Panc1 (cell line): ENCODE data around the gene KRT33A. TPM values are rescaled to one million over a fixed set of nuclear protein-coding genes. Genes with fewer than 3 reads are reported as not detected.

ENCODE experiments used
- ATAC-seq: fragments of 200-7000 bp; cut with Tn5 transposase; 2 replicates; pipeline ENCODE4 v1.9.1; 2020; ENCODE audit warnings: mild to moderate bottlenecking, moderate library complexity
- BruUV-seq: library from RNA; stranded (reverse); fragments of 400-500 nt; replicated peaks from 2 replicates; lab custom pipeline; 2021; lab: Mats Ljungman, UMichigan
- CTCF ChIA-PET: fragments of 300-600 bp; sonication (Branson Sonifier 250); formaldehyde crosslinking; loops from one replicate; lab custom pipeline; 2022; ENCODE audit warnings: antibody characterized with exemption; lab: Charles Lee
- POLR2A ChIA-PET: fragments of 300-600 bp; sonication (Branson Sonifier 250); formaldehyde crosslinking; loops from one replicate; lab custom pipeline; 2022; ENCODE audit warnings: antibody characterized with exemption; lab: Charles Lee
- DNase-seq: peaks from one replicate; pipeline ENCODE4 v3.0.0-alpha.2; 2010; ENCODE audit warnings: low read depth, low spot score
- H3K27ac ChIP-seq: 2 replicates; pipeline ENCODE4 v1.5.1; 2011; ENCODE audit warnings: mild to moderate bottlenecking, low read length, inconsistent platforms
- H3K27me3 ChIP-seq: fragments of 200-500 bp; sonication (Bioruptor generic); 2 replicates; pipeline ENCODE4 v1.6.0; 2014; ENCODE audit warnings: low read length, inconsistent platforms; ENCODE audit not compliant: control insufficient read depth, insufficient read depth
- H3K36me3 ChIP-seq: fragments of 200-500 bp; sonication (Bioruptor generic); 2 replicates; pipeline ENCODE4 v1.5.1; 2014; ENCODE audit warnings: inconsistent platforms, mild to moderate bottlenecking, low read length, moderate library complexity; ENCODE audit not compliant: control insufficient read depth, insufficient read depth
- H3K4me1 ChIP-seq: 2 replicates; pipeline ENCODE4 v1.5.1; 2011; ENCODE audit warnings: inconsistent platforms, mild to moderate bottlenecking, low read length, moderate library complexity; ENCODE audit not compliant: control insufficient read depth, insufficient read depth
- H3K4me3 ChIP-seq, 2 experiments: 2 replicates each; pipeline ENCODE4 v1.5.1; 2011 to 2012; ENCODE audit warnings: low read depth in 2 of 2, low read length in 2 of 2, mild to moderate bottlenecking in 2 of 2, inconsistent platforms in 1 of 2, moderate library complexity in 1 of 2
- H3K9me3 ChIP-seq: fragments of 200-500 bp; sonication (Bioruptor generic); 2 replicates; pipeline ENCODE4 v1.5.1; 2014; ENCODE audit warnings: low read depth, mild to moderate bottlenecking, inconsistent platforms, low read length, moderate library complexity; ENCODE audit not compliant: control insufficient read depth, insufficient read depth
- POLR2AphosphoS5 ChIP-seq: IDR thresholded peaks from 2 replicates; pipeline ENCODE4 v1.6.1; 2012; ENCODE audit warnings: mild to moderate bottlenecking, low read depth, low read length, moderate library complexity
- SIN3A ChIP-seq: IDR thresholded peaks from 2 replicates; pipeline ENCODE4 v1.6.1; 2012; ENCODE audit warnings: low read depth, mild to moderate bottlenecking, low read length, moderate library complexity, borderline replicate concordance; ENCODE audit not compliant: insufficient read depth
- TCF7L2 ChIP-seq: IDR thresholded peaks from 2 replicates; pipeline ENCODE4 v1.6.1; 2011; ENCODE audit warnings: mild to moderate bottlenecking, low read depth, low read length, inconsistent platforms
- in situ Hi-C: cut with HindIII; loops from 2 replicates; pipeline ENCODE4 v1.10.0; 2016; ENCODE audit warnings: low sequenced_read_pairs, low pct_unique_long_range_greater_than_20kb
- intact Hi-C: fragments of 100-400 bp; cut with micrococcal nuclease; formaldehyde crosslinking; loops from one replicate; pipeline ENCODE4 v1.10.0; 2022; ENCODE audit not compliant: unreplicated experiment
- total RNA-seq: library from RNA; stranded (reverse); gene quantifications from one replicate; pipeline ENCODE4 v1.2.1, GENCODE V29; 2021; ENCODE audit not compliant: unreplicated experiment
- TF ChIP-seq, protein P1 (sequence below): fragments of 450-650 bp; IDR thresholded peaks from 2 replicates; pipeline ENCODE4 v1.5.1; 2017; ENCODE audit warnings: mild to moderate bottlenecking
- TF ChIP-seq, protein P2 (sequence below), 2 experiments: IDR thresholded peaks; 2 replicates each; pipeline ENCODE4 v1.6.1; 2011 to 2012; ENCODE audit warnings: low read depth in 2 of 2, control low read depth in 1 of 2, low read length in 1 of 2, mild to moderate bottlenecking in 1 of 2, moderate library complexity in 1 of 2; ENCODE audit not compliant: insufficient read depth in 1 of 2

KRT33A gene
- total RNA-seq, 1 experiment from 2014 or later = not detected

DNA sequence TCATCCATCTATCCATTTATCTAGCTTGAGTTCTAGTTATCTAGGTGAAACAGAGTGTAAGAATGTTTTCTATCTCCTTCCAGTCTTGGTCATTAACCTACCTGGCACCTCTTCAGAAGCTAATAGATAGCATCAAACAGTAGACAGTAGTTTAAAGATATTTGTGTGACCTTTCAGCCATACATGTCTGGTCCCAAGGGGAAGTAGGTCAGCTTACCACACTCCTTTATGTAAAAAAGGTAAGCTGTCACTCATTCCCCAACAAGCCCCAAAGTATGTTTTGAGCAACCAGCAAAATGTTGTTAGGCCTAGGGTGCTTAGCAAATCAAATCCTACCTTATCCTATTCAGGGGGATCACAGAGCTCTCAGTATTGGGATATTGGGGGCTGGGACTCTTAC lies 15.4 kb upstream of the KRT33A start:
- no peak for DNase-seq
- in situ Hi-C loops (no loop called here), intact Hi-C loops (no loop called here)
- H3K4me3 ChIP-seq = no peak overlapping the region
- H3K9me3 ChIP-seq = no peaks in the 10 kb centered on the region
- no peak for ATAC-seq
- no peak overlapping the region for H3K27ac ChIP-seq
- H3K36me3 ChIP-seq = no peaks in the 10 kb centered on the region
- no TSS peak for BruUV-seq
- TF ChIP-seq SIN3A (no peak), POLR2AphosphoS5 (no peak), TCF7L2 (no peak)
- TF ChIP-seq, protein P1, sequence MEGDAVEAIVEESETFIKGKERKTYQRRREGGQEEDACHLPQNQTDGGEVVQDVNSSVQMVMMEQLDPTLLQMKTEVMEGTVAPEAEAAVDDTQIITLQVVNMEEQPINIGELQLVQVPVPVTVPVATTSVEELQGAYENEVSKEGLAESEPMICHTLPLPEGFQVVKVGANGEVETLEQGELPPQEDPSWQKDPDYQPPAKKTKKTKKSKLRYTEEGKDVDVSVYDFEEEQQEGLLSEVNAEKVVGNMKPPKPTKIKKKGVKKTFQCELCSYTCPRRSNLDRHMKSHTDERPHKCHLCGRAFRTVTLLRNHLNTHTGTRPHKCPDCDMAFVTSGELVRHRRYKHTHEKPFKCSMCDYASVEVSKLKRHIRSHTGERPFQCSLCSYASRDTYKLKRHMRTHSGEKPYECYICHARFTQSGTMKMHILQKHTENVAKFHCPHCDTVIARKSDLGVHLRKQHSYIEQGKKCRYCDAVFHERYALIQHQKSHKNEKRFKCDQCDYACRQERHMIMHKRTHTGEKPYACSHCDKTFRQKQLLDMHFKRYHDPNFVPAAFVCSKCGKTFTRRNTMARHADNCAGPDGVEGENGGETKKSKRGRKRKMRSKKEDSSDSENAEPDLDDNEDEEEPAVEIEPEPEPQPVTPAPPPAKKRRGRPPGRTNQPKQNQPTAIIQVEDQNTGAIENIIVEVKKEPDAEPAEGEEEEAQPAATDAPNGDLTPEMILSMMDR = no peak
- TF ChIP-seq, protein P2, sequence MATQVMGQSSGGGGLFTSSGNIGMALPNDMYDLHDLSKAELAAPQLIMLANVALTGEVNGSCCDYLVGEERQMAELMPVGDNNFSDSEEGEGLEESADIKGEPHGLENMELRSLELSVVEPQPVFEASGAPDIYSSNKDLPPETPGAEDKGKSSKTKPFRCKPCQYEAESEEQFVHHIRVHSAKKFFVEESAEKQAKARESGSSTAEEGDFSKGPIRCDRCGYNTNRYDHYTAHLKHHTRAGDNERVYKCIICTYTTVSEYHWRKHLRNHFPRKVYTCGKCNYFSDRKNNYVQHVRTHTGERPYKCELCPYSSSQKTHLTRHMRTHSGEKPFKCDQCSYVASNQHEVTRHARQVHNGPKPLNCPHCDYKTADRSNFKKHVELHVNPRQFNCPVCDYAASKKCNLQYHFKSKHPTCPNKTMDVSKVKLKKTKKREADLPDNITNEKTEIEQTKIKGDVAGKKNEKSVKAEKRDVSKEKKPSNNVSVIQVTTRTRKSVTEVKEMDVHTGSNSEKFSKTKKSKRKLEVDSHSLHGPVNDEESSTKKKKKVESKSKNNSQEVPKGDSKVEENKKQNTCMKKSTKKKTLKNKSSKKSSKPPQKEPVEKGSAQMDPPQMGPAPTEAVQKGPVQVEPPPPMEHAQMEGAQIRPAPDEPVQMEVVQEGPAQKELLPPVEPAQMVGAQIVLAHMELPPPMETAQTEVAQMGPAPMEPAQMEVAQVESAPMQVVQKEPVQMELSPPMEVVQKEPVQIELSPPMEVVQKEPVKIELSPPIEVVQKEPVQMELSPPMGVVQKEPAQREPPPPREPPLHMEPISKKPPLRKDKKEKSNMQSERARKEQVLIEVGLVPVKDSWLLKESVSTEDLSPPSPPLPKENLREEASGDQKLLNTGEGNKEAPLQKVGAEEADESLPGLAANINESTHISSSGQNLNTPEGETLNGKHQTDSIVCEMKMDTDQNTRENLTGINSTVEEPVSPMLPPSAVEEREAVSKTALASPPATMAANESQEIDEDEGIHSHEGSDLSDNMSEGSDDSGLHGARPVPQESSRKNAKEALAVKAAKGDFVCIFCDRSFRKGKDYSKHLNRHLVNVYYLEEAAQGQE (IDR thresholded peaks at IDR 0.05; ENCODE audit: insufficient read depth in 1 of 2, low read depth in 2 of 2, low read length in 1 of 2) = no peak
- H3K4me1 ChIP-seq = no peaks in the 10 kb centered on the region
- H3K27me3 ChIP-seq = peaks cover 2% of the 10 kb centered on the region; the same call in 1 of the 2 replicates
- POLR2A ChIA-PET = no interaction called here
- CTCF ChIA-PET = no interaction called here

DNA sequence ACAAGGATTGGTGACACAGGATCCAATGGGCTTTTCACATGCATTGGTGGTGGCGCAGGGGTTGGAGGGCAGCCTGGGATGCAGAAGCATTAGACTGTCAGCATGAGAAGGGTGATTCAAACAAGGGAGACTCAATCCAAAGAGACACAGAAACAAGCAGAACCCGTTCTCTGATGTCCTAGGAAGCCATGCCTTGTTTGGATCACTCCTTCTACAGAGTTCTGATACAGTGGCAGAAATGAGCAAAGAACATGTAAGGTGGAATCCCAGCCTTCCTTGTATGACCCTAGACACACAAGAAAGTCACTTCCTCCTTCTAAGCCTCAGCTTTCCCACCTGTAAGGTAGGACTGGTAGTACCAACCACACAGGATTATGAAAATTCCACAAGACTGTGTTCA lies 13.3 kb upstream of the KRT33A start:
- Histone ChIP-seq H3K36me3 (no peaks in the 10 kb centered on the region), H3K9me3 (no peaks in the 10 kb centered on the region), H3K4me3 (no peak overlapping the region), H3K4me1 (no peaks in the 10 kb centered on the region), H3K27me3 (no peaks in the 10 kb centered on the region), H3K27ac (no peak overlapping the region)
- no peak for DNase-seq
- CTCF ChIA-PET = no interaction called here
- intact Hi-C loops = no loop called here
- in situ Hi-C loops = no loop called here
- no TSS peak for BruUV-seq
- POLR2A ChIA-PET = no interaction called here
- no peak for ATAC-seq
- TF ChIP-seq SIN3A (no peak), TCF7L2 (no peak), POLR2AphosphoS5 (no peak)
- TF ChIP-seq, protein P2 (IDR thresholded peaks at IDR 0.05; ENCODE audit: insufficient read depth in 1 of 2, low read depth in 2 of 2, low read length in 1 of 2) = no peak
- TF ChIP-seq, protein P1 = no peak
